A549 treated with AZD9567 at 1 μM for 4 hours (cell line): ENCODE results near the gene OR6B1. TPM values are rescaled to one million over a fixed set of nuclear protein-coding genes. Genes with fewer than 3 reads are reported as not detected.

Source experiments
- total RNA-seq: library from RNA; stranded (reverse); fragments of 200-300 nt; extraction: Qiagen RNA extraction; gene quantifications from 5 replicates; pipeline ENCODE4 v1.2.3, GENCODE V29; 2022; ENCODE audit not compliant: insufficient read depth

The OR6B1 gene
- not detected in 5 replicates for total RNA-seq

DNA sequence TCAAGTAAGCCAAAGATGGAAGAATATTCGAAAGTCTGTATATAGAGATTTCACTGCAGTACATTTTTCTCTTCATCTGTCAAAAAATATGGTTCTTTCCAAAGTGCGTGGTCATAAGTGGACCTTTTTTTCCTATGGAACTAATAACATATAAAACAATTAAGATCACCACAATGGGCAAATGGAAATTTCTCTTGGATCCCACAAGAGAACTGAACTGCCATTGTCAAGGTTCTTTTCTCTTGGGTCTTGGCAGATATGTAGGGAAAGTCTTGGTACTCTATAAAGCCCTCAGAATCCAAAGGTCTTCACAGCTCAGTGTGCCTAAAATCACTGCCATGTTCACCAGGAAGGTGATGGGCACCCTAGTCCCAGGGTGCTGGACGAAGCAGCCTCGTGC, at the start of gene OR6B1:
Gene OR6B1, plus strand, starts transcription at position 301 of the 400 bp plus-strand sequence. CDS start 3,677 bp downstream, outside the sequence.

GRCh38 chr7:143954544-143954943, 45.6 kb upstream of the OR6B1 start, which contains the start of gene OR2F1:
Gene OR2F1, plus strand, starts transcription at chr7:143954844. Its CDS starts 5,127 bp downstream, at chr7:143959971.

DNA sequence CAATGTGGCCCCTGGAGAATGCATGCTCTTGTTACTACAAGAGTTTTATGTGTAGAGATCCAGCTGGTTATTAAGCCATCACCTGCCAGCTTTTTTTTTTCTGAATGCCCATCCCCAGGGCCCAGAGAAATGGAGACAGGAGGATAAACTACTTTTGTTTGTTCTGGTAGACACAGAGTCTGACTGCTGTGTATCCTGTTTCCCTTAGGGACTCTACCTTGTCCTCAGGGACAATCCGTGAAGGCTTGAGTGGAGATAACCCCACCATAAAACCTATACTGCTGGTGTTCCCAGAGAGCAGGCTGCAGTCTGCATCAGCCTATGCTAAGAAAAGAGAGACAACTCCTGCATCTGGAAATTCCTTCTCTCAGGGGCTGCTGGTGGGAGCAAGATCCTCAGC, 48.5 kb downstream of the OR6B1 start, which contains the start of gene OR2A5:
Gene OR2A5, plus strand, starts transcription at position 301 of the 400 bp plus-strand sequence. CDS start 1,454 bp downstream, outside the sequence.

Other genes with a start within 250 kb of the OR6B1 start
- gene CTAGE6, start 242.6 kb upstream of the OR6B1 start, total RNA-seq = not detected in 5 replicates
- gene TCAF1, start 98.1 kb upstream of the OR6B1 start, total RNA-seq = 16.8 to 24.3 TPM (median 21.4 TPM) in 5 replicates
- not detected in 5 replicates for gene OR2F2, start 65.1 kb upstream of the OR6B1 start, total RNA-seq
- gene OR2F1, start 45.5 kb upstream of the OR6B1 start, total RNA-seq = not detected in 5 replicates
- not detected in 5 replicates for gene OR2A5, start 48.6 kb downstream of the OR6B1 start, total RNA-seq
- not detected in 5 replicates for gene OR2A25, start 69.5 kb downstream of the OR6B1 start, total RNA-seq
- gene OR2A12, start 86.0 kb downstream of the OR6B1 start, total RNA-seq = not detected in 5 replicates
- not detected in 5 replicates for gene OR2A2, start 109.3 kb downstream of the OR6B1 start, total RNA-seq
- not detected in 5 replicates for gene OR2A14, start 122.9 kb downstream of the OR6B1 start, total RNA-seq
- 0.02 to 0.03 TPM in 2 of 5 replicates, not detected in the others for gene CTAGE4, start 183.1 kb downstream of the OR6B1 start, total RNA-seq
- 0.27 to 0.53 TPM (median 0.39 TPM) in 4 of 5 replicates, not detected in the other for gene ARHGEF35, start 195.5 kb downstream of the OR6B1 start, total RNA-seq
- gene OR2A42, start 239.3 kb downstream of the OR6B1 start, total RNA-seq = not detected in 5 replicates